Heart left ventricle (tissue), 16 donors: Measurements from ENCODE around the gene B4GALT2. TPM values are rescaled to one million over a fixed set of nuclear protein-coding genes. Genes with fewer than 3 reads are reported as not detected.

ENCODE experiments used
- ATAC-seq, 4 donors: fragments of 200-7000 bp; cut with Tn5 transposase; one replicate each; pipeline ENCODE4 v1.9.1; 2020 to 2022; ENCODE audit warnings: moderate library complexity in 4 of 4, mild to moderate bottlenecking in 3 of 4, moderate number of reproducible peaks in 1 of 4
- DNase-seq, 5 donors: peaks; one replicate each; pipeline ENCODE4 v3.0.0-alpha.2; 2020
- H3K27ac ChIP-seq, 12 donors: fragments of 200-600 bp; sonication (generic) in 4 of 12; one replicate each; pipeline versions ENCODE4 v1.5.0 to v1.8.0; 2016 to 2022; ENCODE audit warnings: mild to moderate bottlenecking in 2 of 12
- H3K27me3 ChIP-seq, 9 donors: fragments of 200-600 bp; sonication (generic) in 2 of 9; one replicate each; pipeline versions ENCODE4 v1.5.1 to v1.8.0; 2016 to 2022; ENCODE audit warnings: mild to moderate bottlenecking in 3 of 9
- H3K36me3 ChIP-seq, 9 donors: fragments of 200-600 bp; sonication (generic) in 2 of 9; one replicate each; pipeline versions ENCODE4 v1.5.0 to v1.8.0; 2018 to 2022; ENCODE audit warnings: mild to moderate bottlenecking in 2 of 9
- H3K4me1 ChIP-seq, 12 donors: fragments of 200-600 bp; sonication (generic) in 4 of 12; one replicate each; pipeline versions ENCODE4 v1.5.0 to v1.8.0; 2016 to 2022; ENCODE audit warnings: mild to moderate bottlenecking in 3 of 12
- H3K4me3 ChIP-seq, 12 donors: fragments of 200-600 bp; sonication (generic) in 4 of 12; one replicate each; pipeline versions ENCODE4 v1.5.0 to v1.8.0; 2017 to 2022; ENCODE audit warnings: mild to moderate bottlenecking in 9 of 12, moderate library complexity in 4 of 12
- H3K9me3 ChIP-seq, 12 donors: fragments of 200-600 bp; sonication (generic) in 4 of 12; one replicate each; pipeline versions ENCODE4 v1.5.0 to v1.8.0; 2016 to 2022; ENCODE audit warnings: mild to moderate bottlenecking in 1 of 12
- CTCF ChIP-seq, 12 donors: fragments of 200-600 bp; sonication (generic) in 4 of 12; IDR thresholded peaks; one replicate each; pipeline versions ENCODE4 v1.5.0 to v1.8.0; 2018 to 2022; ENCODE audit warnings: antibody characterized with exemption in 12 of 12, mild to moderate bottlenecking in 5 of 12
- POLR2A ChIP-seq, 2 donors: fragments of 450-650 bp; IDR thresholded peaks; one replicate each; pipeline ENCODE4 v1.6.1; 2017; ENCODE audit warnings: antibody characterized with exemption in 2 of 2, mild to moderate bottlenecking in 2 of 2, moderate library complexity in 2 of 2
- WGBS, 4 donors: extraction: QIAGEN DNeasy Blood & Tissue Kit in 2 of 4; methylation state at CpG; one replicate each; pipeline versions ENCODE4 v1.1.5 to v1.1.7; 2013 to 2018; 5-methylcytosine and 5-hydroxymethylcytosine counted together
- intact Hi-C, 10 donors: fragments of 100-400 bp; cut with DNase I; formaldehyde crosslinking; loops; one replicate each; pipeline versions ENCODE4 v1.11.1 to v1.14.2; 2022
- polyA plus RNA-seq, 2 donors: library from polyadenylated mRNA; stranded (reverse); fragments of 200-250 nt; gene quantifications; one replicate each; pipeline ENCODE4 v1.2.3, GENCODE V29; 2013
- total RNA-seq, 9 donors: library from RNA; depleted of rRNA in 2 of 9; stranded (reverse); fragments of >200 nt in 2 of 9; fragmentation: NEBNext Ultra II Directional in 3 of 9; extraction: Animal tissue kit (Norgen Biotek cat#: 25700) in 3 of 9; gene quantifications; one replicate each; pipeline versions ENCODE4 v1.1.0 to v1.2.4, GENCODE V29; 2016 to 2023
- donor health status: ischemic (EF 13 %, LVEDD 7.1; RV severe dilation, severe dysfunction).
- donor health status: healthy with polysubstance abuse.
- donor health status: DM: no; HTN: yes; CAD: no.
- donor health status: DM: no; HTN: no; CAD: no.
- donor health status: ischemic (EF 25% LVEDD 6.9; RV normal size, moderate dysfunction).
- donor health status: ischemic (EF 25% LVEDD 5.7; RV mildly dilated, moderate dysfunction).
- donor health status: healthy.
- donor health status: DM: yes; HTN: yes; CAD: no.
- donor health status: ischemic (EF 35%, LVEDD 5.7; RV mildly dilated, moderate dysfunction).
- donor health status: nonischemic (EF 11% LVEDD 7.7; RV severe dilation, severe dysfunction).
- donor health status: DM: yes; HTN: yes; CAD: no.
- donor health status: PGD.
- donor health status: ischemic (EF 29% LVEDD 5.4; RV normal size, mild dysfunction).
- donor health status: nonischemic (EF 23%, LVEDD 6.1; RV moderate dilation, normal function).

The B4GALT2 gene
- total and polyA plus RNA-seq, 11 donors, result 26.8 to 65.7 (median 40.2) TPM

GRCh38 chr1:44029911-44030604 lies 51.0 kb downstream of the B4GALT2 start:
- H3K27ac ChIP-seq, result peak overlapping the region in 11 of 12 donors; percentile 50 to 89 (median 81)
- H3K27me3 ChIP-seq, result peaks cover 0 to 2% (median 0%) of the 10 kb centered on the region in 9 donors
- H3K9me3 ChIP-seq, result no peaks in the 10 kb centered on the region
- no peaks in the 10 kb centered on the region for H3K36me3 ChIP-seq
- intact Hi-C loops, result loop anchor here in 1 of 10 donors (10.0 kb wide), 1 partner anchor 265 kb away; no protein-coding TSS in a partner anchor
- H3K4me1 ChIP-seq, result peaks cover 0 to 29% (median 17%) of the 10 kb centered on the region in 12 donors
- TF ChIP-seq POLR2A (IDR thresholded peaks at IDR 0.05) (peak in 1 of 2 donors; percentile 50), CTCF (IDR thresholded peaks at IDR 0.05) (no peak)
- 0 to 1% (median 1%) methylated on average over 15 to 75 of the region's 75 CpGs for WGBS, 4 donors
- H3K4me3 ChIP-seq, result peak overlapping the region; percentile 57 to 93 (median 80)
- peak; percentile 81 to 93 (median 89) for ATAC-seq
- DNase-seq, result peak; percentile 87 to 93 (median 92)

- Histone ChIP-seq H3K4me3 (peak overlapping the region; percentile 57 to 93 (median 80)), H3K27ac (peak overlapping the region in 11 of 12 donors; percentile 50 to 88 (median 79)), H3K4me1 (peaks cover 0 to 36% (median 21%) of the 10 kb centered on the region in 12 donors), H3K9me3 (no peaks in the 10 kb centered on the region), H3K27me3 (peaks cover 0 to 2% (median 0%) of the 10 kb centered on the region in 9 donors), H3K36me3 (no peaks in the 10 kb centered on the region)
- DNase-seq, result peak in 3 of 5 donors; percentile 40 to 62 (median 42)
- intact Hi-C loops, result loop anchor here in 1 of 10 donors (10.0 kb wide), 1 partner anchor 266 kb away; no protein-coding TSS in a partner anchor
- 0 to 1% (median 0%) methylated on average over 16 to 66 of the region's 66 CpGs for WGBS, 4 donors
- peak in 3 of 4 donors; percentile 44 to 48 (median 47) for ATAC-seq
- TF ChIP-seq CTCF (IDR thresholded peaks at IDR 0.05), result peak in 8 of 12 donors; percentile 10 to 50 (median 22)
- no peak for TF ChIP-seq POLR2A (IDR thresholded peaks at IDR 0.05)
These were observed 51.7 kb downstream of the B4GALT2 start for GRCh38 chr1:44030605-44031251.

GRCh38 chr1:44031252-44032169 lies 52.5 kb downstream of the B4GALT2 start, which contains the start of gene SLC6A9:
SLC6A9 (minus strand) TSS chr1:44031462; CDS start chr1:44024277, 7,185 bp downstream.
- Histone ChIP-seq H3K27ac (peak within 1 kb of the TSS in 11 of 12 donors; percentile 50 to 88 (median 79)), H3K27me3 (peaks cover 0 to 2% (median 0%) of the 10 kb centered on the region in 9 donors), H3K9me3 (no peaks in the 10 kb centered on the region), H3K36me3 (no peaks in the 10 kb centered on the region), H3K4me3 (peak within 1 kb of the TSS; percentile 57 to 93 (median 80)), H3K4me1 (peaks cover 3 to 44% (median 28%) of the 10 kb centered on the region in 12 donors)
- ATAC-seq (peak in 2 of 4 donors; percentile 26 to 31), DNase-seq (peak in 4 of 5 donors; percentile 53 to 66 (median 62))
- no peak for TF ChIP-seq POLR2A (IDR thresholded peaks at IDR 0.05)
- no peak for TF ChIP-seq CTCF (IDR thresholded peaks at IDR 0.05)
- intact Hi-C loops, result loop anchor here in 1 of 10 donors (10.0 kb wide), 1 partner anchor 267 kb away; no protein-coding TSS in a partner anchor
- 17 to 30% (median 21%) methylated on average over 12 to 40 of the region's 40 CpGs for WGBS, 4 donors
